Fibroblast of the aortic adventitia (primary cell): ENCODE measurements around the gene MTF1. TPM values are rescaled to one million over a fixed set of nuclear protein-coding genes. Genes with fewer than 3 reads are reported as not detected.

Source experiments
- DNase-seq: peaks from one replicate; pipeline ENCODE4 v3.0.0-alpha.2; 2010; ENCODE audit warnings: low read depth
- H3K4me3 ChIP-seq: 2 replicates; pipeline ENCODE4 v1.5.1; 2011; ENCODE audit warnings: low read depth, mild to moderate bottlenecking, control low read depth, low read length, moderate library complexity
- CTCF ChIP-seq: IDR thresholded peaks from 2 replicates; pipeline ENCODE4 v1.5.1; 2011; ENCODE audit warnings: mild to moderate bottlenecking, low read length, control low read depth, inconsistent platforms; ENCODE audit not compliant: insufficient read depth
- total RNA-seq: library from RNA; depleted of rRNA; stranded (reverse); fragments of >200 nt; gene quantifications from 2 replicates; pipeline ENCODE4 v1.2.3, GENCODE V29; 2012; ENCODE audit warnings: low replicate concordance

MTF1 gene
- total RNA-seq, 1 donor = 4.7 TPM

GRCh38 chr1:37849480-37849879 lies 9.9 kb downstream of the MTF1 start:
- H3K4me3 ChIP-seq = no peak overlapping the region
- TF ChIP-seq CTCF = no peak
- DNase-seq = no peak

- H3K4me3 ChIP-seq = no peak overlapping the region
- DNase-seq = no peak
- TF ChIP-seq CTCF = no peak
Measured at GRCh38 chr1:37846647-37847339, 12.6 kb downstream of the MTF1 start.

GRCh38 chr1:37845786-37846185 lies 13.6 kb downstream of the MTF1 start:
- no peak overlapping the region for H3K4me3 ChIP-seq
- DNase-seq = no peak
- no peak for TF ChIP-seq CTCF

GRCh38 chr1:37845049-37845646 lies 14.2 kb downstream of the MTF1 start:
- no peak overlapping the region for H3K4me3 ChIP-seq
- no peak for DNase-seq
- no peak for TF ChIP-seq CTCF

GRCh38 chr1:37844536-37844935 lies 14.9 kb downstream of the MTF1 start:
- H3K4me3 ChIP-seq = no peak overlapping the region
- DNase-seq = no peak
- TF ChIP-seq CTCF = no peak

GRCh38 chr1:37841652-37842051 lies 17.7 kb downstream of the MTF1 start:
- no peak overlapping the region for H3K4me3 ChIP-seq
- DNase-seq = no peak
- no peak for TF ChIP-seq CTCF
